ENCODE results near the gene PKP1. TPM values are rescaled to one million over a fixed set of nuclear protein-coding genes. Genes with fewer than 3 reads are reported as not detected.

PKP1 gene
- total RNA-seq, 4 donors from 2014 or later: 0.27 to 12.8 (median 4.0) TPM

DNA sequence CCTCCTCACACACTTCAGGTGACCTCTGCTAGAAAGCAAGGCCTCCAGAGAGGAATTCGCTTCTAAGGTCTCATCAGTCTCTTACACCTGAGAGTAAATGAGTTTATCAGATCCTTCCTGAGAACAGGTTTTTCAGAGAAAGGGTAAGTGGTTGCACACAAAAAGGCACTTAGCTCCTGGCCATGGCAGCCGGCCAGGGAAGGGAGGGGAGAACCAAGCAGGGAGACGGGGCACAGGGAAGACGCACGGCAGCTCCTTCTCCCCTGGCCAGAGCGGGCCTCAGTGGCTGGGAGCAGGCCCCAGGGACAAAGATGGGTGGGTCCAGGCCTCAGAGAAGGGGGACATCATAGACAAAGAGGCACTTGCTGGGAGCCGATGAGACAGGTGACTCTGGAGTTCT lies 97.8 kb downstream of the PKP1 start:
- H3K27ac ChIP-seq: no peak overlapping the region
- no peaks in the 10 kb centered on the region for H3K36me3 ChIP-seq
- no peaks in the 10 kb centered on the region for H3K9me3 ChIP-seq
- ATAC-seq: no peak
- no peak for TF ChIP-seq POLR2AphosphoS5 (IDR thresholded peaks at IDR 0.05)
- no peak for TF ChIP-seq POLR2A (IDR thresholded peaks at IDR 0.05)
- TF ChIP-seq CTCF (IDR thresholded peaks at IDR 0.05): no peak
- TF ChIP-seq EP300 (IDR thresholded peaks at IDR 0.05): no peak
- H3K4me1 ChIP-seq: no peaks in the 10 kb centered on the region
- WGBS, 2 donors (ENCODE audit: low coverage in 1 of 2): 83 to 88% methylated on average over 1 of the region's 7 CpGs
- no peak overlapping the region for H3K4me3 ChIP-seq
- H3K27me3 ChIP-seq: peaks cover 36% of the 10 kb centered on the region

Other genes with a start within 250 kb of the PKP1 start
- gene CACNA1S, start 171.1 kb upstream of the PKP1 start, total RNA-seq: not detected
- not detected for gene ASCL5, start 156.3 kb upstream of the PKP1 start, total RNA-seq
- gene TMEM9, start 129.0 kb upstream of the PKP1 start, total RNA-seq: 10 to 100 TPM; 51.7 to 61.5 (median 56.7) TPM
- not detected for gene IGFN1, start 92.7 kb upstream of the PKP1 start, total RNA-seq
- under 1 TPM in 3 of 4 donors, not detected in 1; 0.47 to 0.94 (median 0.81) TPM for gene TNNT2, start 94.2 kb downstream of the PKP1 start, total RNA-seq
- gene LAD1, start 115.8 kb downstream of the PKP1 start, total RNA-seq: 10 to 100 TPM in 1 of 4 donors, 1 to 10 TPM in 3; 1.2 to 24.1 (median 1.9) TPM
- gene TNNI1, start 138.2 kb downstream of the PKP1 start, total RNA-seq: not detected
- gene PHLDA3, start 185.7 kb downstream of the PKP1 start, total RNA-seq: 100 to 1,000 TPM in 1 of 4 donors, 10 to 100 TPM in 3; 69.2 to 153 (median 84.7) TPM
- gene CSRP1, start 223.6 kb downstream of the PKP1 start, total RNA-seq: 1,000 to 10,000 TPM; 4,484 to 9,179 (median 5,319) TPM